Naive thymus-derived CD8-positive, alpha-beta T cell (primary cell): ENCODE measurements around the gene TFEB. TPM values are rescaled to one million over a fixed set of nuclear protein-coding genes. Genes with fewer than 3 reads are reported as not detected.
A peak's percentile ranks its signal among the peaks of the same experiment; 100 is the strongest.

Experiments
- ATAC-seq, 2 donors: fragments of 150-1000 bp; cut with Tn5 transposase in 1 of 2; sonication (Bioruptor Pico), chemical (Tn5 transposase) in 1 of 2; 1 replicate in 1 of 2; 2 replicates in 1 of 2; pipeline ENCODE4 v1.10.0; 2021; ENCODE audit warnings: mild to moderate bottlenecking in 2 of 2, moderate library complexity in 2 of 2
- POLR2A ChIA-PET: fragments of 350-600 bp; sonication (Branson Sonifier 250); formaldehyde crosslinking; loops from one replicate; lab custom pipeline; 2021; ENCODE audit warnings: antibody characterized with exemption; lab: Charles Lee
- DNase-seq, 10 donors: peaks; one replicate each; pipeline versions ENCODE4 v3.0.0 to v3.0.0-alpha.2; 2020 to 2022
- H3K27ac Mint-ChIP-seq, 10 donors: one replicate each; pipeline ENCODE4 v1.8.0; 2020 to 2022; ENCODE audit warnings: mild to moderate bottlenecking in 10 of 10, mixed read lengths in 10 of 10, moderate library complexity in 4 of 10, inconsistent platforms in 1 of 10
- H3K27me3 Mint-ChIP-seq, 5 donors: one replicate each; pipeline ENCODE4 v1.8.0; 2021 to 2022; ENCODE audit warnings: mixed read lengths in 5 of 5
- H3K36me3 Mint-ChIP-seq, 3 donors: one replicate each; pipeline ENCODE4 v1.8.0; 2020 to 2022; ENCODE audit warnings: mixed read lengths in 3 of 3, mild to moderate bottlenecking in 2 of 3, inconsistent platforms in 1 of 3
- H3K4me1 Mint-ChIP-seq, 4 donors: one replicate each; pipeline ENCODE4 v1.8.0; 2021 to 2022; ENCODE audit warnings: mixed read lengths in 4 of 4
- H3K4me3 Mint-ChIP-seq, 10 donors: one replicate each; pipeline ENCODE4 v1.8.0; 2020 to 2022; ENCODE audit warnings: mild to moderate bottlenecking in 10 of 10, mixed read lengths in 10 of 10, moderate library complexity in 6 of 10, inconsistent platforms in 1 of 10
- H3K9me3 Mint-ChIP-seq, 9 donors: one replicate each; pipeline ENCODE4 v1.8.0; 2020 to 2022; ENCODE audit warnings: mixed read lengths in 9 of 9, mild to moderate bottlenecking in 3 of 9, inconsistent platforms in 1 of 9, moderate library complexity in 1 of 9
- polyA plus RNA-seq, 3 donors: library from polyadenylated mRNA; unstranded; fragments of 300-500 nt; fragmentation: Illumina TruSeq; gene quantifications; one replicate each; pipeline ENCODE4 v1.2.3, GENCODE V29; 2021
- total RNA-seq, 8 experiments: library from RNA in 2 of 8; stranded (reverse) in 2 of 8; gene quantifications; one replicate each; pipeline ENCODE4 v1.2.3 and lab custom pipeline; 2021 to 2026

TFEB gene
- total and polyA plus RNA-seq, 5 experiments from 2014 or later = 2.6 to 10.8 (median 9.2) TPM

DNA sequence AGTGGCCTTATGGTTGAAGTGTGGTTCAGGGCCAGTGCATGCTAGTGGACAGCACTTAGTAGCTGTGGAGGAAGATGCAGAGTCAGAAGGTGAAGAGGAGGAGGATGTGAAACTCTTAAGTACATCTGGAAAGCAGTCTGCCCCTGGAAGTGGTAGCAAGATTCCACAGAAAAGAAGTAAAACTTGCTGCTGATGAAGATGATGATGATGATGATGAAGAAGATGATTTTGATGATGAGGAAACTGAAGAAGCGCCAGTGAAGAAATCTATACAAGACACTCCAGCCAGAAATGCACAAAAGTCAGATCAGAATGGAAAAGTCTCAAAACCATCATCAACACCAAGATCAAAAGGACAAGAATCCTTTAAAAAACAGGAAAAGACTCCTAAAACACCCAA lies 68.2 kb downstream of the TFEB start:
- Mint-ChIP-seq H3K4me3 (no peak overlapping the region), H3K27me3 (peaks cover 9 to 30% (median 14%) of the 10 kb centered on the region in 5 donors), H3K9me3 (peaks cover 0 to 11% (median 4%) of the 10 kb centered on the region in 9 donors), H3K36me3 (no peaks in the 10 kb centered on the region), H3K27ac (no peak overlapping the region), H3K4me1 (peaks cover 0 to 3% (median 0%) of the 10 kb centered on the region in 4 donors)
- POLR2A ChIA-PET = no interaction called here
- DNase-seq (no peak), ATAC-seq (no peak)

DNA sequence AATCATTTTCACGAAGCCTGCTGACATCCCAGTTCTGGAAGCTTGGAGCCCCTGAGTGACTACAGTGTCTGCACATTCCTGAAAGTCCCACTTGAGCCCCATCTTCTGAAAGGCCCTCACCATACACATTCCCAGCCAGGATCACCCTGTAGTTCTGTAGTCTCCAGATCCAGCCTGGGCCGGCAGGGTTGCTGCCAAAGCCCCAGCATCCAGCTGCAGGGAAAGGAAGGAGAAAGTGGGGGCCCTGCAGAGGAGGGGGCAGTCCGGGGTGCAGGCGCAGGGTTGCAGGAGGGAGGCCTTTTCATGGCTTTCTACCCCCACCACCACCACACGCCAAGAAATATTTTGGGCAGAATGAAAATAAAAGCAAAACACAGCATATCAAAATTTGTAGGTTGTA lies 71.1 kb downstream of the TFEB start:
- H3K4me3 Mint-ChIP-seq = no peak overlapping the region
- ATAC-seq (no peak), DNase-seq (no peak)
- POLR2A ChIA-PET = no interaction called here
- H3K9me3 Mint-ChIP-seq = peaks cover 0 to 5% (median 3%) of the 10 kb centered on the region in 9 donors
- peaks cover 13 to 35% (median 23%) of the 10 kb centered on the region in 5 donors for H3K27me3 Mint-ChIP-seq
- H3K27ac Mint-ChIP-seq = no peak overlapping the region
- H3K4me1 Mint-ChIP-seq = no peaks in the 10 kb centered on the region
- no peaks in the 10 kb centered on the region for H3K36me3 Mint-ChIP-seq

DNA sequence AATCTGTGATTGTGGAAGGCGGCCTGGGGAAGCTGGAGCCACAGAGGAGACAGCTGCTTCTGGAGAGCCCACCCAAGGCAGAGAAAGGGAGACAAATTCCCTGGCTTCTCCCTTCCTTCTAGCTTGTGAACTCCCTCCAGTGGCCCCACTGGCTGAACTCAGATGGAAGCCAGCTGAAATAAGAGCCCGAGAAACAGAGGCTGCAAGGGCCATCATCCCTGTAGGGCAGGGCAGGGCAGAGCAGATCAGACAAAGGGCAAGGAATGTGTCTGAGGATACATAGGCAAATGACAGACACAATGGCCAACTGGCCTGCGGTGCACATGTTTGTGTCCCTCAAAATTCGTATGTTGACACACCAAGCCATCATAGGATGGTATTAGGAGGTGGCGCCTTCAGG lies 71.8 kb downstream of the TFEB start:
- POLR2A ChIA-PET = no interaction called here
- DNase-seq = no peak
- no peaks in the 10 kb centered on the region for H3K4me1 Mint-ChIP-seq
- no peak overlapping the region for H3K4me3 Mint-ChIP-seq
- H3K27me3 Mint-ChIP-seq = peaks cover 16 to 42% (median 28%) of the 10 kb centered on the region in 5 donors
- no peak overlapping the region for H3K27ac Mint-ChIP-seq
- no peak for ATAC-seq
- peaks cover 0 to 3% (median 0%) of the 10 kb centered on the region in 9 donors for H3K9me3 Mint-ChIP-seq
- H3K36me3 Mint-ChIP-seq = no peaks in the 10 kb centered on the region

DNA sequence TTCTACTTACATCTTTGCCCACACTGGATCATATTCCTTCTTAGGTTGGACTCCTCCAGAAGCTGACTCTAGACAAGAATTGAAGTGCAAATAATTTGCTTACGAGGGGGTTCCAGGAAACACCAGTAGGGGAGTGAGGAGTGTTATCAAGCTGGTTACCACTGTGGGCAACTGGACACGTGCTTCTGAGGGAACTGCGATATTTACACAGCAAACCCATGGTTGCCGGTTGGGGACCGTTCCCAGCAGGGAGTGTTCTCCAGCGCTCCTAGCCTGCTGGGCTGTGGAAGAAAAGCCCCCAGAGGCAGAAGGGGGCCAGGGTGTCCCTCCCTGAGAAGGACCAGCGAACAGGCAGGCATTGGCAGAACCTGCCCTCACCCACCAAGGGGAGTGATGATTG lies 75.5 kb downstream of the TFEB start:
- H3K4me3 Mint-ChIP-seq = no peak overlapping the region
- POLR2A ChIA-PET = no interaction called here
- H3K36me3 Mint-ChIP-seq = no peaks in the 10 kb centered on the region
- peak in 1 of 10 donors; percentile 41 for DNase-seq
- no peak overlapping the region for H3K27ac Mint-ChIP-seq
- ATAC-seq = no peak
- no peaks in the 10 kb centered on the region for H3K4me1 Mint-ChIP-seq
- H3K27me3 Mint-ChIP-seq = peaks cover 22 to 57% (median 41%) of the 10 kb centered on the region in 5 donors
- H3K9me3 Mint-ChIP-seq = peaks cover 0 to 1% (median 0%) of the 10 kb centered on the region in 9 donors

DNA sequence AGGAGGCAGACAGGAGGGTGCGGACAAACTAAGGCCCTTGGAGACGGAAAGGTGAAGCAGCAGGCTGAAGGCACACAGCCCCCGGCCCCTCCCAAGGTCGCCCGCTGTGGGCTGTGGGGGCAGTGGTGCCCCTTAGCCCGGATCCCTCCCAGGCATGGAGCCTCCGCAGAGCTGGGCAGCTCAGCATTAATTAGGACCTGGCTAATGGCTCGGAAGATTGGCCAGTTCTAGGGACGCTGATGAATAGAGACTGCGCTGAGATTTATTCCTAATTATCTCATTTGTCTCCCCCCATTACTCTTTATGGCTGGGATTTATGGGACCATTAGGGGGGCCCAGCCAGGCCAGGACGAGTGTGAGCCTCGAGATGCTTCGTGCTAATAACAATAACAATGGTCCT lies 76.8 kb downstream of the TFEB start:
- peaks cover 0 to 1% (median 0%) of the 10 kb centered on the region in 9 donors for H3K9me3 Mint-ChIP-seq
- ATAC-seq = no peak

DNA sequence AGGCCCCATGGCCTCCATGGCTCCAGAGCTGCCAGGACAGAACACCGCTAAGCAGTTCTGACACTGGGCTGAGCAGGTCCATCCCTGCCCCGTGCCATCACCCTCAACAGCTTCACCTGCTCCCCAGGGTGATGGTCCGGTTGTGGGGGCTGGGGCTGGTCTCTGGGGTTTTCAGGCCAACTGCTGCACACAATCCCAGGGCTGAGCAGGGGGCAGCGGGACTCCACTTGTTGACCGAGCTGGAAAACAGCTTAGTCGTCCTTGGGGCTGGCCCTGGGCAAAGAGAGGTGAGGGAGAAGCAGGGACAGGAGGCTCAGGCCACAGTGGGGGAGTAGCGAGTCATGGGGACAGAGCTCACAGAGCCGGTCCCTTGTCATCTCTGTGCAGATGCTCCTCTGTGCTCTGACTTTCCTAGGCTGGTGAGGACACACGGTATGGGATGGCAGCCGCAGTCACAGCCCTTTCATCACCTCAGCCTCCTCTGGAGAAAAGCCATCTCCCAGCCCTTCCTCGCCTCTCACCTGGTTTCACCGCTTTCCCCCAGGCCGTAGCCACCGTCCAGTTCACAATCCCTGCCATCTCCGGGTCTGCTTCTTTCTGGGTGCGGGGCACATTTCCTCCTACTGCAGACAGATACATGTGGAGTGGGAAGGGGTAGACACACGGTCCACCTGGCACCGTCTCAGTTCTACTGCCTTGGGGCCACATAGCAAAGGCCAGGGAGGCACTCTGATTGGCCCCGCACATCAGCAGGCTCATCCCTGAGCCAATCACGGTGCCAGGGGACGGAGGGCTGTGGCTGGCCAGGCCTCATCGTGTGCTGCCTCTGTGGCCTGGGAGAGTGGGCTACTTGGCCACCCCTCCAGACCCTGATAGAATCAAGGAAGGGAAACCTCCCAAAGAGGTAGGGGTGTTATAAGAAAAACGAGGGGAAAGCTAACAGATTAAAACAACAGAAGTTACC lies 78.0 kb downstream of the TFEB start:
- Mint-ChIP-seq H3K4me1 (no peaks in the 10 kb centered on the region), H3K27me3 (peaks cover 17 to 50% (median 35%) of the 10 kb centered on the region in 5 donors)

More for the DNA sequence above, 76.8 kb downstream of the TFEB start:
- peaks cover 22 to 57% (median 42%) of the 10 kb centered on the region in 5 donors for H3K27me3 Mint-ChIP-seq
- no peaks in the 10 kb centered on the region for H3K4me1 Mint-ChIP-seq
- POLR2A ChIA-PET = no interaction called here
- no peak overlapping the region for H3K4me3 Mint-ChIP-seq
- no peak overlapping the region for H3K27ac Mint-ChIP-seq
- H3K36me3 Mint-ChIP-seq = no peaks in the 10 kb centered on the region
- DNase-seq = no peak

DNA sequence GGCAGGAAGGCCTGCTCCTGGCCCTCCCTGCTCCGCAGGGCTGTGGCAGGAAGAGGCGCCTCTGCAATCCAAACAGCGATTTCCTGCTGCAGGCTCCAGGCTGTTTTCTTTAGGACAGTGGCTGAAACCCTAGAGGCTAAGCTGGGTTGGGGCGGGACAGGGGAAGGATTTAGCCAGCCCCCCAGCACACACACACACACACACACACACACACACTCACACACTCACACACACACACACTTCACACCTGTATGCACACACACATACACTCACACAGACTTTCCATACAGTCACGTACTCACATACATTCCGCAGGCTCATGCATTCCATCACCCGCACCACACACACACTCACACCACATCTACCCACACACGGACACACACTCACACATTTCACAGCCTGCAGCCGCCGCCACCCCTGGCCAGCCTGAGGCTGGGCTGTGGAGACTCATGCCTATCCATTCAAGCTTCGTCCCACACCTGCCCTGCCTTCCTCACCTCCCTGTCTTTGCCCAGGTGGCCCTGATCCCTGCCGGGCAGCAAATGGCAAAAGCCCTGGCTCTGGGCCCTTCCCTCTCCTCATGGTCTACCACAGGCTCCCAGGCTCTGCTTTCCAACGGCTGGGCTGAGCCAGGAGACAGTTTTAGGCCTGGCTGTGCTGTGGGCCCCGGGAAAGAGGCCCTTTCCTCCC lies 79.3 kb downstream of the TFEB start:
- no peaks in the 10 kb centered on the region for H3K4me1 Mint-ChIP-seq
- no peak overlapping the region for H3K27ac Mint-ChIP-seq
- H3K36me3 Mint-ChIP-seq = no peaks in the 10 kb centered on the region
- DNase-seq (peak in 1 of 10 donors; percentile 36), ATAC-seq (no peak)
- POLR2A ChIA-PET = no interaction called here
- H3K4me3 Mint-ChIP-seq = no peak overlapping the region
- H3K27me3 Mint-ChIP-seq = peaks cover 14 to 38% (median 27%) of the 10 kb centered on the region in 5 donors
- H3K9me3 Mint-ChIP-seq = peaks cover 0 to 1% (median 0%) of the 10 kb centered on the region in 9 donors

More for the DNA sequence above, 78.0 kb downstream of the TFEB start:
- Mint-ChIP-seq H3K9me3 (peaks cover 0 to 1% (median 0%) of the 10 kb centered on the region in 9 donors), H3K36me3 (no peaks in the 10 kb centered on the region), H3K27ac (no peak overlapping the region), H3K4me3 (no peak overlapping the region)
- DNase-seq (peak in 1 of 10 donors; percentile 16), ATAC-seq (no peak)
- POLR2A ChIA-PET = no interaction called here

DNA sequence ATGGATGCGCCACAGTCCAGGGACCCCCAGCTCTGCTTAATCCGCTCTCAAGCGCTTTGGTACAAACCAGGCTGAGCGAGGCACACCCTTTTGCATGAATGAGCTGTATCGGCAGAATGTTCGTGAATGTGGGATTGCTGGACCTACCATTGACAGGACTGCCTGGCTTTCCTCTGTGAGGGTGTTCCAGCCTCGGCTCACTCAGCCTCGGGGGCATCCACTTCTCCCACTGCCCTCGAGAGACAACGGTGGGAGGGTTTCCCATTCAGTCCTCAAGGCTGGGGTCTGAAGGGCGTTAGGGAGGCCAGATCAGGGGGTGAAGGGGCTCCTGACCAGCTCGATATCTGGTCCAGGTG lies 79.8 kb downstream of the TFEB start:
- Mint-ChIP-seq H3K4me3 (no peak overlapping the region), H3K27me3 (peaks cover 14 to 32% (median 25%) of the 10 kb centered on the region in 5 donors), H3K4me1 (no peaks in the 10 kb centered on the region), H3K27ac (no peak overlapping the region), H3K36me3 (no peaks in the 10 kb centered on the region), H3K9me3 (peaks cover 0 to 1% (median 0%) of the 10 kb centered on the region in 9 donors)
- ATAC-seq (no peak), DNase-seq (peak in 1 of 10 donors; percentile 47)
- POLR2A ChIA-PET = no interaction called here

DNA sequence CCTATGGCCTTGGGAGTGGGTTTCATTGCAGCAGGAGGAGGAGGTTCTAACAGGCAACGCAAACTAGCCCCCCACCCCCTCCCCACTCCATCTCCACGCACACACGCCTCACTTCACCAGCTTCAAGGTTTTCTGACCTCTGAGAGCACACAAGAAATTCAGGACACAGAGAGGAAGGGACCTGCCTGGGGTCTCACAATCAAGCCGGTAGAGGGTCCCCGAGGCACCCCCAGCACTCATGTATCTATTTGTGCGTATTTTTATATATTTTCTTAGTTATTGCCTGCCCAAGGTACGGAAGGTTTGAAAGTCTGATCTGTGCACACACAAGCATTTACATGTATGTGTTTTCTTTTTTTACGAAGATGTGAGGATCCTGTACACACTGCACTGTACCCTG lies 80.2 kb downstream of the TFEB start:
- Mint-ChIP-seq H3K4me3 (no peak overlapping the region), H3K9me3 (peaks cover 0 to 1% (median 0%) of the 10 kb centered on the region in 9 donors), H3K27ac (no peak overlapping the region), H3K27me3 (peaks cover 13 to 28% (median 24%) of the 10 kb centered on the region in 5 donors), H3K4me1 (no peaks in the 10 kb centered on the region), H3K36me3 (no peaks in the 10 kb centered on the region)
- DNase-seq (no peak), ATAC-seq (no peak)
- POLR2A ChIA-PET = no interaction called here

DNA sequence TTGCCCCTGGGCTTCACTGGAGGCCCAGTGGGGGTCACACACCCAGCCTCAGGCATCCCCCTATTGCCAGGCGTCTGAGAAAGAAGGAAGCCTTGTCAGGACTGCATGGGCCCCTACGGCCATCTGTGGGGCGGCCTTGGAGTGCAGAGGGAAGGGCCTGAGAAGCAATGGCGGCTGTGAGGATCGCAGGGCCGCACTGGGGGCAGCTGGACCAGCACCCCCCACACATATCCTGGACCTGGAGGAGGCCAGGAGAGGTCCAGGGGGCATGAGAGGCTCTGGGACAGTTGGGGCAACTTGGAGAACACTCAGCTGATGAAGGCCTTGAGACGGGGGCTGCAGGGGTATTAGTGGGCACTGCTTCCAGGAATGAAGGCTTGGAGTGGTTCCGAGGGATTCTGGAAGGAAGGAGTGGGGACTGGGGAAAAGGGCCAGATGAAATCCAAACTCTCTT lies 80.7 kb downstream of the TFEB start:
- Mint-ChIP-seq H3K4me3 (no peak overlapping the region), H3K9me3 (peaks cover 0 to 1% (median 0%) of the 10 kb centered on the region in 9 donors), H3K4me1 (no peaks in the 10 kb centered on the region), H3K36me3 (no peaks in the 10 kb centered on the region), H3K27ac (no peak overlapping the region), H3K27me3 (peaks cover 13 to 25% (median 22%) of the 10 kb centered on the region in 5 donors)
- DNase-seq = no peak
- no peak for ATAC-seq
- POLR2A ChIA-PET = no interaction called here

DNA sequence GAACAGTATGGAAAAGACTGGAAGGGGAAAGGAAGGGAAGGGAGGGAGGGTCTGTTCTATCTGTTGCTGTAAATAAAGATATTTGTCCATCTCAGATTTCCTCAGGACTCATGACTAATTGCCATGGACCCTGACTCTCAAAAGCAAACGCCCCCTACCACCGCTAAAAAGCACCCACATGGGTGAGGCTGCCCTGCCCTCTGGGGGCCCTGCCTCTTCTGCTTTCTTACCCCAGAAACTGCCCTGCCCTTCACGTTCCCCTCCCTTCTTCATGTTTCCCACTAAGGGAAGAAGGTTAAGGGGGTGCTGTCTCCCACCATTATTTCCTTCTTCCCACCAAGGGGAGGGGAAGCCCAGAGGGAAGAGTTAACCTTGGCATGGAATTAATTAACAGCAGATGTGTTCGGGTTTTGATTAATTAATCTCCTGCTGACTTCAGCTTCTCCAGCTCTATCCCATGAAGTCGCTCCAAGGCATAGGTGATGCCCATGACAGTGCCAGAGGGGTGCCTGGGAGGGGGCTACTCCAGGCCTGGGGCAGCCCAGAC lies 81.2 kb downstream of the TFEB start:
- Mint-ChIP-seq H3K27ac (no peak overlapping the region), H3K4me3 (no peak overlapping the region), H3K9me3 (peaks cover 0 to 1% (median 0%) of the 10 kb centered on the region in 9 donors), H3K27me3 (peaks cover 14 to 24% (median 21%) of the 10 kb centered on the region in 5 donors), H3K36me3 (no peaks in the 10 kb centered on the region), H3K4me1 (peaks cover 0 to 1% (median 0%) of the 10 kb centered on the region in 4 donors)
- DNase-seq (no peak), ATAC-seq (no peak)
- POLR2A ChIA-PET = no interaction called here

DNA sequence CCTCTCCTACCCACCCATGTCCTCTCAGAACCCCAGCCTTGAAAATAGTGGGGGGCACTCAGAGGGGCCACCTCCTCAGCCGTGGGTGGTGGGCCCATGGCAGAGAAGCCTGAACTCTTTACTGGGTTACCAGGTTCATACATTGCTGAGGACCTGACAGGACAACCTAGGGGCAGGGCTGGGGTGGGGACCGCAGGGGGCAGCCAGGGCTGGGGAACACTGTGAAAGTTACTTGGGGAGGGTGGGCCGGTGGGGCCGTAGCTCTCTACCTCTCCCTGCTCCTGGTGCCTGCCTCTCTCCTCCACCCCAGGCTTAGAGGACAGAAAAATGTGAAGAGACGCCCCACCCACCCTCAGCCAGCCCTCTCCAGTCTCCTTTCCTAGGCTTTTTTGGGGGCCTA lies 81.7 kb downstream of the TFEB start:
- POLR2A ChIA-PET = no interaction called here
- Mint-ChIP-seq H3K27me3 (peaks cover 10 to 21% (median 15%) of the 10 kb centered on the region in 5 donors), H3K9me3 (peaks cover 0 to 1% (median 0%) of the 10 kb centered on the region in 9 donors)

More for the DNA sequence above, 81.7 kb downstream of the TFEB start:
- Mint-ChIP-seq H3K36me3 (no peaks in the 10 kb centered on the region), H3K27ac (no peak overlapping the region), H3K4me3 (no peak overlapping the region), H3K4me1 (peaks cover 0 to 1% (median 0%) of the 10 kb centered on the region in 4 donors)
- DNase-seq = no peak
- no peak for ATAC-seq
